ENCODE measurements around the gene DIS3L2. TPM values are rescaled to one million over a fixed set of nuclear protein-coding genes. Genes with fewer than 3 reads are reported as not detected.

DIS3L2 gene
- total and polyA plus RNA-seq, 2 of the 4 experiments (the other 2 are of a cell fraction): 14.7 to 19.2 TPM

GRCh38 chr2:231923951-231924888 is 37.3 kb upstream of the DIS3L2 start (continued):
- no peak for TF ChIP-seq CEBPB (IDR thresholded peaks at IDR 0.05; ENCODE audit: low read depth, low read length)

- dilution Hi-C loops (cut with HindIII; ENCODE audit: low sequenced_read_pairs, unreplicated experiment): no loop called here
- WGBS, 2 experiments (ENCODE audit: extremely low coverage in 2 of 2, insufficient read length in 1 of 2): no CpG with 5 or more reads among the region's 8 CpGs
- TF ChIP-seq FOS (IDR thresholded peaks at IDR 0.05; ENCODE audit: low read depth, low read length) (no peak), BHLHE40 (IDR thresholded peaks at IDR 0.05; ENCODE audit: low read depth, low read length) (no peak), POLR2A (IDR thresholded peaks at IDR 0.05; ENCODE audit: low read depth, low read length) (no peak), RCOR1 (IDR thresholded peaks at IDR 0.05; ENCODE audit: insufficient replicate concordance, low read length) (no peak), USF2 (IDR thresholded peaks at IDR 0.05; ENCODE audit: low read depth, low read length) (no peak), ELK1 (IDR thresholded peaks at IDR 0.05; ENCODE audit: borderline replicate concordance, low read depth, low read length) (no peak), CEBPB (IDR thresholded peaks at IDR 0.05; ENCODE audit: low read depth, low read length) (no peak), CHD1 (IDR thresholded peaks at IDR 0.05; ENCODE audit: low read depth, low read length) (no peak), MAZ (IDR thresholded peaks at IDR 0.05; ENCODE audit: borderline replicate concordance, low read depth, low read length) (no peak), CTCF (conservative IDR thresholded peaks at IDR 0.05; ENCODE audit: low read depth, low read length) (no peak), RFX5 (IDR thresholded peaks at IDR 0.05; ENCODE audit: low read depth, low read length) (no peak)
These were observed 36.6 kb upstream of the DIS3L2 start for GRCh38 chr2:231924889-231925275.

More at GRCh38 chr2:231924889-231925275, 36.6 kb upstream of the DIS3L2 start:
- Histone ChIP-seq H4K8ac (ENCODE audit: low read depth in 2 of 2, low read length in 2 of 2) (0 out of 4 replicates have a peak overlapping the region, but pooled peaks of 1 of the 2 experiments have one; percentile 9), H3K9me3 (ENCODE audit: control insufficient read depth, insufficient read depth, low read length) (no peaks in the 10 kb centered on the region), H4K5ac (ENCODE audit: low read depth, low read length) (no peak overlapping the region), H3K79me1 (ENCODE audit: low read depth in 1 of 2, low read length in 2 of 2) (no peaks in the 10 kb centered on the region), H3K27ac (ENCODE audit: insufficient read depth, low read length) (no peak overlapping the region), H2BK15ac (ENCODE audit: low read depth, low read length) (no peak overlapping the region), H3K18ac (ENCODE audit: low read depth, low read length) (no peak overlapping the region), H3K4me3 (ENCODE audit: insufficient read depth, low read depth, low read length) (no peak overlapping the region), H2AK5ac (ENCODE audit: low read depth, low read length) (no peak overlapping the region), H3K56ac (ENCODE audit: extremely low read depth, insufficient read depth, low read length) (no peak overlapping the region), H4K20me1 (ENCODE audit: insufficient read depth, low read length) (0 out of 2 replicates have a peak, but pooled peaks cover 3% of the 10 kb centered on the region), H2BK20ac (ENCODE audit: low read depth, low read length) (no peak overlapping the region), H3K36me3 (ENCODE audit: control insufficient read depth, insufficient read depth, low read length) (no peaks in the 10 kb centered on the region), H3K14ac (replicated peaks; ENCODE audit: low read depth, low read length) (no peak overlapping the region), H3K4me2 (ENCODE audit: low read depth, low read length) (peak overlapping the region; percentile 56; the same call in 1 of the 2 replicates), H3K9me1 (ENCODE audit: insufficient read depth, low read length) (no peaks in the 10 kb centered on the region), H3K9ac (ENCODE audit: low read depth, low read length) (no peak overlapping the region), H3K23ac (ENCODE audit: low read depth, low read length) (no peak overlapping the region; the same call in 1 of the 2 replicates), H2BK120ac (ENCODE audit: low read depth, low read length) (no peak overlapping the region), H2AFZ (replicated peaks; ENCODE audit: low read length, poor library complexity) (peak overlapping the region; percentile 83), H2AK9ac (replicated peaks; ENCODE audit: low read depth, low read length, poor library complexity) (peak overlapping the region; percentile 2), H3K4ac (ENCODE audit: low read depth, low read length) (no peak overlapping the region), H3K4me1 (ENCODE audit: control insufficient read depth, insufficient read depth, low read length) (peaks cover 5% of the 10 kb centered on the region), H3K27me3 (ENCODE audit: control insufficient read depth, insufficient read depth, low read length) (peaks cover 62% of the 10 kb centered on the region), H2BK5ac (ENCODE audit: low read depth, low read length, poor library complexity, severe bottlenecking) (no peak overlapping the region), H4K91ac (ENCODE audit: insufficient read depth, low read depth, low read length) (no peak overlapping the region)
- ChIA-PET POLR2A (ENCODE audit: unreplicated experiment) (no interaction called here), CTCF (interaction anchor here (0.7 to 3.7 kb wide), 8 partner anchors 9 to 403 kb away, joined by 3 to 34 read pairs (median 3); no protein-coding TSS in a partner anchor)
- no peak; the same call in 1 of the 2 replicates for ATAC-seq (ENCODE audit: low read depth)
- intact Hi-C loops (cut with micrococcal nuclease) (loop anchor here (1.0 to 2.0 kb wide), 5 partner anchors 214 to 515 kb away; no protein-coding TSS in a partner anchor), in situ Hi-C loops (cut with MboI; ENCODE audit: low sequenced_read_pairs) (no loop called here)
- DNase-seq: no peak
- BruUV-seq (replicated peaks): no TSS peak
